Loucy (cell line): ENCODE results near the gene CHAF1B.

ENCODE experiments used
- H2AFZ ChIP-seq: fragments of 200-600 bp; sonication (generic); 2 replicates; pipeline ENCODE4 v1.6.0; 2016; ENCODE audit warnings: antibody characterized with exemption, mild to moderate bottlenecking, low read length, moderate library complexity
- H3F3A ChIP-seq: fragments of 200-600 bp; 2 replicates; pipeline ENCODE4 v1.6.0; 2016; ENCODE audit warnings: antibody characterized with exemption, low read depth, mild to moderate bottlenecking
- H3K27me3 ChIP-seq: fragments of 200-600 bp; sonication (generic); 2 replicates; pipeline ENCODE4 v1.6.1; 2014; ENCODE audit warnings: low read length, mild to moderate bottlenecking; ENCODE audit not compliant: insufficient read depth, poor library complexity, severe bottlenecking
- H3K36me3 ChIP-seq: fragments of 200-600 bp; sonication (generic); 2 replicates; pipeline ENCODE4 v1.6.1; 2016; ENCODE audit warnings: low read length; ENCODE audit not compliant: insufficient read depth
- H3K4me1 ChIP-seq: fragments of 200-600 bp; sonication (generic); 2 replicates; pipeline ENCODE4 v1.5.1; 2014; ENCODE audit warnings: low read length, mild to moderate bottlenecking; ENCODE audit not compliant: insufficient read depth, poor library complexity, severe bottlenecking
- H3K4me2 ChIP-seq: fragments of 200-600 bp; sonication (generic); 2 replicates; pipeline ENCODE4 v1.6.0; 2014; ENCODE audit warnings: antibody characterized with exemption, low read length, low read depth, mild to moderate bottlenecking; ENCODE audit not compliant: poor library complexity, severe bottlenecking
- H3K4me3 ChIP-seq: fragments of 200-600 bp; sonication (generic); 2 replicates; pipeline ENCODE4 v1.5.1; 2014; ENCODE audit warnings: low read length, mild to moderate bottlenecking, mixed read lengths; ENCODE audit not compliant: poor library complexity, severe bottlenecking
- H3K79me2 ChIP-seq: fragments of 200-600 bp; sonication (generic); 2 replicates; pipeline ENCODE4 v1.6.1; 2014; ENCODE audit warnings: low read length; ENCODE audit not compliant: insufficient read depth
- H3K9ac ChIP-seq: fragments of 200-600 bp; sonication (generic); 2 replicates; pipeline ENCODE4 v1.6.0; 2014; ENCODE audit warnings: mild to moderate bottlenecking, low read depth, low read length, moderate library complexity; ENCODE audit not compliant: poor library complexity, severe bottlenecking
- H3K9me2 ChIP-seq: fragments of 200-600 bp; sonication (generic); replicated peaks from 2 replicates; pipeline ENCODE4 v1.6.1; 2016; ENCODE audit warnings: low read depth, low read length, mixed read lengths
- H3K9me3 ChIP-seq: fragments of 200-600 bp; sonication (generic); 2 replicates; pipeline ENCODE4 v1.6.1; 2014; ENCODE audit warnings: mild to moderate bottlenecking, antibody characterized with exemption, low read length, low read depth; ENCODE audit not compliant: insufficient read depth
- H4K20me1 ChIP-seq: fragments of 200-600 bp; sonication (generic); 2 replicates; pipeline ENCODE4 v1.6.0; 2014; ENCODE audit warnings: antibody characterized with exemption, low read length, mild to moderate bottlenecking; ENCODE audit not compliant: insufficient read depth, poor library complexity, severe bottlenecking
- CTCF ChIP-seq: fragments of 200-600 bp; sonication (generic); conservative IDR thresholded peaks from 2 replicates; pipeline ENCODE4 v1.5.1; 2014; ENCODE audit warnings: mild to moderate bottlenecking, antibody characterized with exemption, low read length
- EZH2phosphoT487 ChIP-seq: fragments of 200-600 bp; IDR thresholded peaks from 2 replicates; pipeline ENCODE4 v1.6.1; 2018; ENCODE audit warnings: antibody characterized with exemption, mild to moderate bottlenecking, moderate library complexity, borderline replicate concordance

CHAF1B gene

GRCh38 chr21:36419996-36420395, 34.8 kb downstream of the CHAF1B start:
- no peaks in the 10 kb centered on the region for H3K4me1 ChIP-seq
- no peaks in the 10 kb centered on the region for H3F3A ChIP-seq
- H3K4me3 ChIP-seq: no peak overlapping the region
- H4K20me1 ChIP-seq: no peaks in the 10 kb centered on the region
- no peak overlapping the region for H2AFZ ChIP-seq
- no peaks in the 10 kb centered on the region for H3K9me2 ChIP-seq
- H3K4me2 ChIP-seq: no peak overlapping the region
- no peaks in the 10 kb centered on the region for H3K79me2 ChIP-seq
- peaks cover 10% of the 10 kb centered on the region; the same call in 1 of the 2 replicates for H3K36me3 ChIP-seq
- TF ChIP-seq EZH2phosphoT487: no peak
- TF ChIP-seq CTCF: peak; percentile 80
- H3K27me3 ChIP-seq: no peaks in the 10 kb centered on the region
- H3K9ac ChIP-seq: no peak overlapping the region
- H3K9me3 ChIP-seq: no peaks in the 10 kb centered on the region

- H3K4me3 ChIP-seq: no peak overlapping the region
- H3K9me3 ChIP-seq: no peaks in the 10 kb centered on the region
- TF ChIP-seq CTCF: no peak
- TF ChIP-seq EZH2phosphoT487: no peak
Observed at GRCh38 chr21:36420571-36421339, 35.6 kb downstream of the CHAF1B start.

GRCh38 chr21:36422279-36423098, 37.3 kb downstream of the CHAF1B start:
- Histone ChIP-seq H3F3A (no peaks in the 10 kb centered on the region), H3K27me3 (no peaks in the 10 kb centered on the region), H3K9me3 (no peaks in the 10 kb centered on the region), H3K9me2 (no peaks in the 10 kb centered on the region), H4K20me1 (no peaks in the 10 kb centered on the region), H3K36me3 (no peaks in the 10 kb centered on the region; the same call in 1 of the 2 replicates), H3K9ac (no peak overlapping the region), H3K79me2 (no peaks in the 10 kb centered on the region), H3K4me3 (no peak overlapping the region), H3K4me2 (no peak overlapping the region), H3K4me1 (no peaks in the 10 kb centered on the region), H2AFZ (no peak overlapping the region)
- peak; percentile 86 for TF ChIP-seq CTCF
- no peak for TF ChIP-seq EZH2phosphoT487

More at GRCh38 chr21:36420571-36421339, 35.6 kb downstream of the CHAF1B start:
- Histone ChIP-seq H3K36me3 (peaks cover 10% of the 10 kb centered on the region; the same call in 1 of the 2 replicates), H3K9me2 (no peaks in the 10 kb centered on the region), H3K9ac (no peak overlapping the region), H2AFZ (no peak overlapping the region), H4K20me1 (no peaks in the 10 kb centered on the region), H3K4me1 (no peaks in the 10 kb centered on the region), H3K27me3 (no peaks in the 10 kb centered on the region), H3F3A (no peaks in the 10 kb centered on the region), H3K79me2 (no peaks in the 10 kb centered on the region), H3K4me2 (no peak overlapping the region)
